HepG2 (cell line): ENCODE measurements around the gene SLC16A11. TPM values are rescaled to one million over a fixed set of nuclear protein-coding genes. Genes with fewer than 3 reads are reported as not detected.

Experiments used
- CREBL2 ChIP-seq: sonication (generic); formaldehyde crosslinking; IDR thresholded peaks from 2 replicates; pipeline ENCODE4 v1.8.1; 2023; ENCODE audit warnings: missing genetic modification reagents, mild to moderate bottlenecking, borderline replicate concordance
- CTCF ChIP-seq: sonication (generic); formaldehyde crosslinking; IDR thresholded peaks from 2 replicates; pipeline ENCODE4 v1.5.0; 2020; ENCODE audit warnings: mild to moderate bottlenecking, missing genetic modification reagents, moderate library complexity
- EED ChIP-seq: sonication (generic); formaldehyde crosslinking; IDR thresholded peaks from 2 replicates; pipeline ENCODE4 v1.5.0; 2020; ENCODE audit warnings: mild to moderate bottlenecking, missing genetic modification reagents
- GABPA ChIP-seq, 2 experiments: IDR thresholded peaks; 2 replicates each; pipeline ENCODE4 v1.6.1; 2011 to 2016; ENCODE audit warnings: low read depth in 2 of 2, low read length in 1 of 2, missing biosample characterization in 1 of 2, missing genetic modification characterization in 1 of 2
- HIVEP1 ChIP-seq: sonication (generic); formaldehyde crosslinking; IDR thresholded peaks from 2 replicates; pipeline ENCODE4 v1.4.0; 2020; ENCODE audit warnings: mild to moderate bottlenecking, missing genetic modification reagents
- HNRNPH1 ChIP-seq: fragments of 200-400 bp; formaldehyde crosslinking; optimal IDR thresholded peaks from 2 replicates; pipeline ENCODE3; 2017; ENCODE audit warnings: mild to moderate bottlenecking, low read depth, low read length
- HNRNPK ChIP-seq: fragments of 200-400 bp; formaldehyde crosslinking; IDR thresholded peaks from 2 replicates; pipeline ENCODE4 v1.6.1; 2018; ENCODE audit warnings: low read length, low read depth, moderate library complexity, mild to moderate bottlenecking; ENCODE audit not compliant: poor library complexity, severe bottlenecking
- KLF16 ChIP-seq, 2 experiments: sonication (generic) in 1 of 2; formaldehyde crosslinking in 1 of 2; IDR thresholded peaks; 2 replicates each; pipeline versions ENCODE4 v1.6.1 to v1.8.0; 2016 to 2023; ENCODE audit warnings: missing genetic modification reagents in 2 of 2, missing compliant biosample characterization in 1 of 2
- MAZ ChIP-seq, 2 experiments: sonication (generic) in 1 of 2; formaldehyde crosslinking in 1 of 2; IDR thresholded peaks; 2 replicates each; pipeline versions ENCODE4 v1.5.0 to v1.6.1; 2012 to 2020; ENCODE audit warnings: low read depth in 2 of 2, mild to moderate bottlenecking in 2 of 2, borderline replicate concordance in 1 of 2, improper control_type of control experiment in 1 of 2, low read length in 1 of 2, missing genetic modification reagents in 1 of 2, moderate library complexity in 1 of 2
- NAIF1 ChIP-seq: sonication (generic); formaldehyde crosslinking; IDR thresholded peaks from 2 replicates; pipeline ENCODE4 v1.5.0; 2020; ENCODE audit warnings: mild to moderate bottlenecking, missing genetic modification reagents, borderline replicate concordance
- NR2C2 ChIP-seq: sonication (generic); formaldehyde crosslinking; IDR thresholded peaks from 2 replicates; pipeline ENCODE4 v1.4.0; 2020; ENCODE audit warnings: missing genetic modification reagents, mild to moderate bottlenecking, moderate library complexity, borderline replicate concordance
- PCBP1 ChIP-seq: fragments of 200-400 bp; formaldehyde crosslinking; IDR thresholded peaks from 2 replicates; pipeline ENCODE4 v1.6.1; 2017; ENCODE audit warnings: mild to moderate bottlenecking, low read depth, low read length, borderline replicate concordance
- PCBP2 ChIP-seq: fragments of 200-400 bp; formaldehyde crosslinking; optimal IDR thresholded peaks from 2 replicates; pipeline ENCODE3; 2018; ENCODE audit warnings: low read length, low read depth; ENCODE audit not compliant: poor library complexity, severe bottlenecking
- POLR2A ChIP-seq, 2 experiments: IDR thresholded peaks; 2 replicates each; pipeline ENCODE4 v1.6.1; 2011; ENCODE audit warnings: low read depth in 2 of 2, low read length in 2 of 2, mild to moderate bottlenecking in 1 of 2, moderate library complexity in 1 of 2; ENCODE audit not compliant: insufficient read depth in 1 of 2
- SNAI1 ChIP-seq: sonication (generic); formaldehyde crosslinking; IDR thresholded peaks from 2 replicates; pipeline ENCODE4 v1.5.0; 2020; ENCODE audit warnings: mild to moderate bottlenecking, missing genetic modification reagents, borderline replicate concordance
- SP140L ChIP-seq: sonication (generic); formaldehyde crosslinking; IDR thresholded peaks from 2 replicates; pipeline ENCODE4 v1.4.0; 2020; ENCODE audit warnings: missing genetic modification reagents, borderline replicate concordance
- THRA ChIP-seq: sonication (generic); formaldehyde crosslinking; IDR thresholded peaks from 2 replicates; pipeline ENCODE4 v1.4.0; 2020; ENCODE audit warnings: missing genetic modification reagents, borderline replicate concordance
- ZNF205 ChIP-seq: IDR thresholded peaks from 2 replicates; pipeline ENCODE4 v1.6.1; 2018; ENCODE audit warnings: missing biosample characterization, missing genetic modification reagents
- ZNF335 ChIP-seq: sonication (generic); formaldehyde crosslinking; IDR thresholded peaks from 2 replicates; pipeline ENCODE4 v1.4.0; 2020; ENCODE audit warnings: missing genetic modification reagents
- ZNF382 ChIP-seq: sonication (generic); formaldehyde crosslinking; IDR thresholded peaks from 2 replicates; pipeline ENCODE4 v1.5.0; 2020; ENCODE audit warnings: missing genetic modification reagents, mild to moderate bottlenecking, borderline replicate concordance
- ZNF432 ChIP-seq: sonication (generic); formaldehyde crosslinking; IDR thresholded peaks from 2 replicates; pipeline ENCODE4 v1.5.0; 2020; ENCODE audit warnings: missing genetic modification reagents, mild to moderate bottlenecking, borderline replicate concordance
- ZNF468 ChIP-seq: sonication (generic); formaldehyde crosslinking; IDR thresholded peaks from 2 replicates; pipeline ENCODE4 v1.8.0; 2022; ENCODE audit warnings: mild to moderate bottlenecking, moderate library complexity, missing genetic modification reagents
- ZNF775 ChIP-seq: sonication (generic); formaldehyde crosslinking; IDR thresholded peaks from 2 replicates; pipeline ENCODE4 v1.4.0; 2020; ENCODE audit warnings: missing genetic modification reagents, mild to moderate bottlenecking, moderate library complexity, borderline replicate concordance
- ZNF850 ChIP-seq: sonication (generic); formaldehyde crosslinking; conservative IDR thresholded peaks from 2 replicates; pipeline ENCODE4 v1.9.0; 2021; ENCODE audit warnings: mild to moderate bottlenecking, missing genetic modification reagents
- ZSCAN9 ChIP-seq: IDR thresholded peaks from 2 replicates; pipeline ENCODE4 v1.6.1; 2016; ENCODE audit warnings: borderline replicate concordance
- polyA plus RNA-seq, 8 experiments: library from polyadenylated mRNA; depleted of rRNA in 3 of 8; stranded (reverse) in 7 of 8; unstranded in 1 of 8; fragments of >200 nt; fragmentation: Illumina TruSeq in 4 of 8; extraction: Trizol in 4 of 8; gene quantifications; 2 replicates each; pipeline versions ENCODE4 v1.2.1 to v1.2.3, GENCODE V29; 2011 to 2016; ENCODE audit warnings: low read depth in 4 of 8, missing spikeins in 1 of 8, mixed read lengths in 1 of 8; ENCODE audit not compliant: insufficient read depth in 1 of 8
- total RNA-seq, 5 experiments: library from RNA; depleted of rRNA; stranded (reverse); fragments of >200 nt; fragmentation: Illumina TruSeq; extraction: Trizol; gene quantifications; 2 replicates each; pipeline ENCODE4 v1.2.3, GENCODE V29; 2016; ENCODE audit warnings: low read depth in 1 of 5

The SLC16A11 gene
- total and polyA plus RNA-seq, 2 of the 13 experiments (the other 11 are each of a cell fraction or from before 2014, with no cell fraction given), result not detected

GRCh38 chr17:7035591-7036368 is 8.1 kb downstream of the SLC16A11 start, which contains the start of gene SLC16A13 (continued):
- TF ChIP-seq PCBP1 (no peak), ZNF468 (CRISPR knock-in tag) (no peak), HNRNPK (no peak), NAIF1 (CRISPR knock-in tag) (peak; percentile 43; the same call in 1 of the 2 replicates), POLR2A (IDR thresholded peaks at IDR 0.05; ENCODE audit: insufficient read depth in 1 of 2, low read depth in 2 of 2, low read length in 2 of 2) (peak; percentile 78 to 93), ZNF775 (CRISPR knock-in tag) (no peak), ZNF850 (CRISPR knock-in tag) (no peak), MAZ (IDR thresholded peaks at IDR 0.05; ENCODE audit: borderline replicate concordance, low read depth, low read length) (peak; percentile 37; the same call in 1 of the 2 replicates), MAZ (CRISPR knock-in tag; IDR thresholded peaks at IDR 0.05; ENCODE audit: low read depth) (no peak; the same call in 1 of the 2 replicates), HIVEP1 (CRISPR knock-in tag) (peak; percentile 58; the same call in 1 of the 2 replicates), ZNF432 (no peak), ZNF335 (no peak), ZNF205 (CRISPR knock-in tag) (no peak), KLF16 (CRISPR knock-in tag; IDR thresholded peaks at IDR 0.05) (no peak; a peak in 1 of 4 replicates), SNAI1 (CRISPR knock-in tag) (peak; percentile 66; the same call in 1 of the 2 replicates), HNRNPH1 (no peak), EED (CRISPR knock-in tag) (no peak), SP140L (CRISPR knock-in tag) (no peak), PCBP2 (no peak), THRA (CRISPR knock-in tag) (no peak), CTCF (CRISPR knock-in tag) (no peak; the same call in 1 of the 2 replicates), ZSCAN9 (CRISPR knock-in tag) (no peak), GABPA (IDR thresholded peaks at IDR 0.05; ENCODE audit: low read depth, low read length) (peak; percentile 19; the same call in 1 of the 2 replicates), GABPA (CRISPR knock-in tag; IDR thresholded peaks at IDR 0.05; ENCODE audit: low read depth) (peak; percentile 49; the same call in 1 of the 2 replicates), CREBL2 (no peak; the same call in 1 of the 2 replicates), ZNF382 (CRISPR knock-in tag) (no peak), NR2C2 (CRISPR knock-in tag) (no peak)
